GM13977 (cell line): Measurements from ENCODE around the gene VPS37C.

Experiments
- DNase-seq: peaks from one replicate; pipeline ENCODE4 v3.0.0; 2012; ENCODE audit warnings: low spot score
- in situ Hi-C: fragments of 300-500 bp; cut with MboI; formaldehyde crosslinking; loops from one replicate; pipeline ENCODE4 v1.12.0; 2022; ENCODE audit warnings: low sequenced_read_pairs, low pct_unique_long_range_greater_than_20kb, mixed read lengths, inconsistent platforms; ENCODE audit not compliant: unreplicated experiment
- TF ChIP-seq, protein P1 (sequence below): IDR thresholded peaks from 2 replicates; pipeline ENCODE4 v1.5.1; 2012; ENCODE audit warnings: mild to moderate bottlenecking, control low read depth; ENCODE audit not compliant: insufficient read depth; ENCODE audit errors: extremely low read depth, missing control alignments

Gene VPS37C

DNA sequence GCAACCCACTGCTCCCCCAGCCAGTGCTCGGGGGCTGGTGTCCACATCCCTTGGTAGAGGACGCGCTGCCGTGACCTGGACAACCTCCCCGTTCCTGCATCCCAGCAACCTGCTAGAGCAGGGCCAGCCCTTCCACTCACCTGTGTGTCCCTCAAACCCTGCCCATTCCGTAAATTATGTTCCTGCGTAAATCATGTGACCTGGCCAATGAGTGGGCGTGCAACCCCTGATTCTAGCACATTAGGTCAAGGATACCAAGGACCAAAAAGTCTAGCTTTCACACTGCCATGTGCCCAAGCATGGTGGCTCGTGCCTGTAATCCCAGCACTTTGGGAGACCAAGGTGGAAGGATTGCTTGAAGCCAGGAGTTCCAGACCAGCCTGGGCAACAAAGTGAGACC is 33.2 kb downstream of the VPS37C start:
- in situ Hi-C loops = loop anchor here (10.0 kb wide), 1 partner anchor 163 kb away; no protein-coding TSS in a partner anchor

DNA sequence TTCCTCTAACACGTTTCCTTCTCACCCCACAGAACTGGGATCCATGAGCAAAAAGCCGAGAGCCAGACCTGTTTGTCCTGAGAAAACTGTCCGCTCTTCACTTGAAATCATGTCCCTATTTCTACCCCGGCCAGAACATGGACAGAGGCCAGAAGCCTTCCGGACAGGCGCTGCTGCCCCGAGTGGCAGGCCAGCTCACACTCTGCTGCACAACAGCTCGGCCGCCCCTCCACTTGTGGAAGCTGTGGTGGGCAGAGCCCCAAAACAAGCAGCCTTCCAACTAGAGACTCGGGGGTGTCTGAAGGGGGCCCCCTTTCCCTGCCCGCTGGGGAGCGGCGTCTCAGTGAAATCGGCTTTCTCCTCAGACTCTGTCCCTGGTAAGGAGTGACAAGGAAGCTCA is 35.0 kb downstream of the VPS37C start:
- TF ChIP-seq, protein P1, sequence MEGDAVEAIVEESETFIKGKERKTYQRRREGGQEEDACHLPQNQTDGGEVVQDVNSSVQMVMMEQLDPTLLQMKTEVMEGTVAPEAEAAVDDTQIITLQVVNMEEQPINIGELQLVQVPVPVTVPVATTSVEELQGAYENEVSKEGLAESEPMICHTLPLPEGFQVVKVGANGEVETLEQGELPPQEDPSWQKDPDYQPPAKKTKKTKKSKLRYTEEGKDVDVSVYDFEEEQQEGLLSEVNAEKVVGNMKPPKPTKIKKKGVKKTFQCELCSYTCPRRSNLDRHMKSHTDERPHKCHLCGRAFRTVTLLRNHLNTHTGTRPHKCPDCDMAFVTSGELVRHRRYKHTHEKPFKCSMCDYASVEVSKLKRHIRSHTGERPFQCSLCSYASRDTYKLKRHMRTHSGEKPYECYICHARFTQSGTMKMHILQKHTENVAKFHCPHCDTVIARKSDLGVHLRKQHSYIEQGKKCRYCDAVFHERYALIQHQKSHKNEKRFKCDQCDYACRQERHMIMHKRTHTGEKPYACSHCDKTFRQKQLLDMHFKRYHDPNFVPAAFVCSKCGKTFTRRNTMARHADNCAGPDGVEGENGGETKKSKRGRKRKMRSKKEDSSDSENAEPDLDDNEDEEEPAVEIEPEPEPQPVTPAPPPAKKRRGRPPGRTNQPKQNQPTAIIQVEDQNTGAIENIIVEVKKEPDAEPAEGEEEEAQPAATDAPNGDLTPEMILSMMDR = no peak
- in situ Hi-C loops = loop anchor here (10.0 kb wide), 1 partner anchor 161 kb away; no protein-coding TSS in a partner anchor

More for the DNA sequence above, 33.2 kb downstream of the VPS37C start:
- TF ChIP-seq, protein P1 = no peak
- DNase-seq = no peak

DNA sequence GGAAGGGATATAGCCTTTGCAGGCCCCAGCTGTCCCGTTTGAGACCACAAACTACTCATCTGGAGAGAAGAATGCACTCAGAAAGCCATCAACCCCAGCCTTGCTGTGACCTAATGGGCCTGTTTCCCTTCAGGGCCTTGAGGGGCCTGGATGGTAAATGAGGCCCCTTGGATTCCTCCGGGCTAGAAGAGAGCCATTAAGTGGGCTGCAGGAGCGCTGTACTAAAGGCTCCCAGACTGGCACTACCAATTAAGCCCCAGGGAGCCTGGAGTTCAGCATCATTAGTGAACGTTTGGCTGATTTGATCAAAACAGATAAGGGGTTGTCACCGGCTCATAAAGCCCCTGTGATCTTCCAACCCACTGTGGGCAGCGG is 35.9 kb downstream of the VPS37C start:
- DNase-seq = no peak
- in situ Hi-C loops = loop anchor here (10.0 kb wide), 1 partner anchor 160 kb away; no protein-coding TSS in a partner anchor
- TF ChIP-seq, protein P1 = no peak

More for the DNA sequence above, 35.0 kb downstream of the VPS37C start:
- DNase-seq = no peak

DNA sequence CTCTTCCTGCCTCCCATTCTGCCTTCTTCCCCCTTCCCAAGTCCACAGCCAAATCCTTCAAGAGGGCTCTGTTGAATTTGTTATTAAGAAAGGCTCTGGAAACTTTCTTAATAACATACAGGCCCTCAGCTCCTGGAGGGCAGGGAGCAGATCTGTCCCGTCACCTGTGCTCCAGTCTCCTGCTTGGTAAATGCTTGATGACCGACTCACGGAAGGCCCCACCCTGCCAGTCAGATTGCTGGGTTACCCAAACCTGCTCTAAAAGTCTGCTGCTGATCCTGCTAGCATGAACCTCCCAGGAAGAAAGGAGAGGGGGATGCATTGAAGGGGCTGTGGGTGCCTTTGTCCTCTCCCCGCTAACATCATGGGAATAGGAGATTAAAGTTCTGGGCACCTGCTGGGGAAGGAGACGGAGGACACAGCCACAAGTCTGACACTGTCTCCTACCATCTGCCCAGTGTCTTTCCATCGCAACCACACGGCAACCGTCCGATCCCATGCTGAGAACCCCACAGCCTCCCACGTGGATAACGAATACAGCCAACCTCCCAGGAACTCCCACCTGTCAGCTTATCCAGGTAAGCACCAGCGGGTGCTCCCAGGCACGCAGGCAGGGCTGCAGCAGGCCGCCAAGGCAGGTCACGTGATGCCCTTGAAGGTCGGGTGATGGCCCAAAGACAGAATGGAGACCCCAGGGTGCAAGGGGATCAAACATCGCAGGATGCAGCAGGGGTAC is 36.5 kb downstream of the VPS37C start:
- TF ChIP-seq, protein P1 = no peak
- no peak for DNase-seq
- in situ Hi-C loops = loop anchor here (10.0 kb wide), 1 partner anchor 160 kb away; no protein-coding TSS in a partner anchor

DNA sequence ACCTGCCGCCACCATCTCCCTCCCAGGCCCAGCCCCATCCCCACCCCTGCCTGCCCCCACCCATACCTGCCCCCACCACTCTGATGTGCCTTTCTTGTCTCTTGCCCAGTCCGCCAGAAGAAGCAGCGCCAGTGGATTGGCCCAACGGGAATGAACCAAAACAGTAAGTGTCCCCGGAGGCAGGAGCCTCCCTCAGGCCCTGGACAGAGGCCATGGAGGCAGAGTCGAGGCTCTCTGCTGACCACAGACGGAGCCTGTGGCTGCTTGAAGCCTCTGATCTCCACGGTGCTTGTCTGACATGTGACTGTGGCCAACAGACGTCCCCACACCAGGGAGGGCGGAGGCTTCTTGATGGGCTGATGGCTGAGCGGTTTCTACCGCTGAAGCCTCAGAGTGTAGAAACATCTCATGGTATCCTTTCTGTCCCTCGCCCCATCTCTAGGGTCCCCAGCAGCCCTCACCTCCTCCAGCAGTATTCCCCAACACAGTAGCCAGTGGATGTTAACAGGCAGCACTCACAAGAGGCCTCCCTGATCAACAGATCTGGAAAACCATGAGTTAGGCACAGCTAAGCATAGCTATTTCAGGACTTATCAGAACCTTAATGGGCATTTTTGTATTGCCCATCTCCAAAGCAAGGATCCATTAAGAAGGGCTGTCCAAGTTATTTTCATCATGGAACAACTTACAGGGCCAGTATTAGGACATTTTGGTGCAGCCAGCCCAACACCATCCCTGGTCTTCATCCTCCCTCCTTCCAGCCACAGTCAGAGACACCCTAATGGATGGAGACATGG is 37.3 kb downstream of the VPS37C start:
- no peak for DNase-seq
- TF ChIP-seq, protein P1 = no peak
- in situ Hi-C loops = loop anchor here (10.0 kb wide), 1 partner anchor 159 kb away; no protein-coding TSS in a partner anchor

DNA sequence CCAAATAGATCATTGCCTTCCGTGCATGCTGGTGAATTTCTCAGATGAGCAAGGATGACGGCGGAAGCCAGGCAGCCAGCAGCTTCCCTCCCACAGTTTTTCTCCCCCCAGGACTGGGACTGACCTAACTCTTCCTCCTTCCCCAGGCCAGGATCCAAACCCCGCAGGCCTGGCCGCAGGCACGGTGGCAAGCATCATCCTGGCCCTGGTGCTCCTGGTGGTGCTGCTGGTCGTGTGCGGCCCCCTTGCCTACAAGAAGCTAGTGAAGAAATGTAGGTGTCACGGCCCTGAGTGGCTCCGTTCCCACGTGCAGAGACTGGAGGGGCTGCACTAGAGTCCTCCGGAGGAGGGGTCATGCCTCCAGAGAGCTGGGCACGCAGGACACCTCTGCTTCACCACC is 38.5 kb downstream of the VPS37C start:
- in situ Hi-C loops = loop anchor here (10.0 kb wide), 1 partner anchor 158 kb away; no protein-coding TSS in a partner anchor
- no peak for DNase-seq
- TF ChIP-seq, protein P1 = no peak
